Neutrophil (primary cell): ENCODE results near the gene TMEM219.

Source experiments
- H3K27ac ChIP-seq: fragments of 200-600 bp; sonication (generic); 2 replicates; pipeline ENCODE4 v1.5.1; 2016; ENCODE audit warnings: mild to moderate bottlenecking, moderate library complexity
- H3K27me3 ChIP-seq: fragments of 200-600 bp; sonication (generic); 2 replicates; pipeline ENCODE4 v1.6.0; 2016; ENCODE audit warnings: mild to moderate bottlenecking
- H3K36me3 ChIP-seq: fragments of 200-600 bp; sonication (generic); 2 replicates; pipeline ENCODE4 v1.5.1; 2017
- H3K4me1 ChIP-seq, 2 experiments: fragments of 200-600 bp in 1 of 2; sonication (generic) in 1 of 2; 1 replicate in 1 of 2; 2 replicates in 1 of 2; pipeline versions ENCODE4 v1.5.1 to v1.6.1; 2013 to 2016; ENCODE audit warnings: low read depth in 1 of 2, low read length in 1 of 2, mild to moderate bottlenecking in 1 of 2, moderate library complexity in 1 of 2; ENCODE audit not compliant: control insufficient read depth in 1 of 2, insufficient read depth in 1 of 2
- H3K4me3 ChIP-seq, 2 experiments: fragments of 200-600 bp in 1 of 2; sonication (generic) in 1 of 2; 1 replicate in 1 of 2; 2 replicates in 1 of 2; pipeline ENCODE4 v1.5.1; 2013 to 2016; ENCODE audit warnings: low read depth in 1 of 2, low read length in 1 of 2, mild to moderate bottlenecking in 1 of 2, moderate library complexity in 1 of 2
- H3K9me3 ChIP-seq: fragments of 200-600 bp; sonication (generic); 2 replicates; pipeline ENCODE4 v1.5.1; 2016
- TF ChIP-seq, protein P1 (sequence below): fragments of 200-600 bp; sonication (generic); IDR thresholded peaks from 2 replicates; pipeline ENCODE4 v1.5.1; 2016; ENCODE audit warnings: antibody characterized with exemption

TMEM219 gene, protein sequence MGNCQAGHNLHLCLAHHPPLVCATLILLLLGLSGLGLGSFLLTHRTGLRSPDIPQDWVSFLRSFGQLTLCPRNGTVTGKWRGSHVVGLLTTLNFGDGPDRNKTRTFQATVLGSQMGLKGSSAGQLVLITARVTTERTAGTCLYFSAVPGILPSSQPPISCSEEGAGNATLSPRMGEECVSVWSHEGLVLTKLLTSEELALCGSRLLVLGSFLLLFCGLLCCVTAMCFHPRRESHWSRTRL

DNA sequence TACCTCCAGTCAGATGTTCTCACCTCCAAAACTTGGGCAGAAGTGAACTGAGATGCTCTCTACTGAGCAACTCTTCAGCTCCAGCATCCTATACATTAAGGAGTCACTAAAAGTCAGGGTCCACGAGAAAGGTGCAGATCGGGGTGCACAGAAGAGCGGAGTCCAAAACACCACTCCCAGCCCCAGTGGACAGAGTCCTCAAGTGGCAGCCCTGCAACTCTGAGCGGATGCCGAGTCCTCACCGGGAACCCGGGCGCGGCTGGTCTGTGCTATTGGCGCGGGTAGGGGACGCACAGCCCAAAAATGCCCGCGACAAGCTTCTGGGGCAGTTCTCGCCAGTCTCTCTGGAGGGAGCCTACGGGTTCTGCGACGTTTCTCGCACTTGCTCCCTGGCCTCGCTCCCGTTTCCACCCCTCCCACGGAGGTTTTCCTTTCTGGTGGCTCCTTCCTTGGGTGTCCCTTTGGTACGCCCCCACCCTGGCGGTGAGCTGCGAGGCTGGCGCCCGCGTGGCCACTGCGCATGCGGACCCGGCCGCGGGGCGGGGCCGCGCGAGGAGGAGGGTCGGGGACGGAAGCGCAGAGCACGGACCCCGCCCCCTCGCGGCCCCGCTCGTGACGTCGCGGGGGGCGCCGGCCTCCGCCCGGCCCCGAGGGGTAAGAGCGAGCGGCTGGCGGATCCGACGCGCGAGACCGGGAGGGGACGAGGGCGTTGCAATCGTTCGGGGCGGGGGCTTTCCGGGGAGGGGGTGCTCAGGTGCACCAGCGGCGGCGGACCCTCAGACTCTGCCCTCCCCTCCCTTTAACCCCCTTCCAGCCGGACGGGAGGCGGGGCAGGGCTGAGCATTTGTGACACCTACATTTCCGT is at the start of gene TMEM219:
Gene TMEM219 (plus strand): TSS at position 601 of the 865 bp plus-strand sequence. CDS start 1,065 bp downstream, outside the sequence.
- H3K9me3 ChIP-seq: no peaks in the 10 kb centered on the region
- TF ChIP-seq, protein P1, sequence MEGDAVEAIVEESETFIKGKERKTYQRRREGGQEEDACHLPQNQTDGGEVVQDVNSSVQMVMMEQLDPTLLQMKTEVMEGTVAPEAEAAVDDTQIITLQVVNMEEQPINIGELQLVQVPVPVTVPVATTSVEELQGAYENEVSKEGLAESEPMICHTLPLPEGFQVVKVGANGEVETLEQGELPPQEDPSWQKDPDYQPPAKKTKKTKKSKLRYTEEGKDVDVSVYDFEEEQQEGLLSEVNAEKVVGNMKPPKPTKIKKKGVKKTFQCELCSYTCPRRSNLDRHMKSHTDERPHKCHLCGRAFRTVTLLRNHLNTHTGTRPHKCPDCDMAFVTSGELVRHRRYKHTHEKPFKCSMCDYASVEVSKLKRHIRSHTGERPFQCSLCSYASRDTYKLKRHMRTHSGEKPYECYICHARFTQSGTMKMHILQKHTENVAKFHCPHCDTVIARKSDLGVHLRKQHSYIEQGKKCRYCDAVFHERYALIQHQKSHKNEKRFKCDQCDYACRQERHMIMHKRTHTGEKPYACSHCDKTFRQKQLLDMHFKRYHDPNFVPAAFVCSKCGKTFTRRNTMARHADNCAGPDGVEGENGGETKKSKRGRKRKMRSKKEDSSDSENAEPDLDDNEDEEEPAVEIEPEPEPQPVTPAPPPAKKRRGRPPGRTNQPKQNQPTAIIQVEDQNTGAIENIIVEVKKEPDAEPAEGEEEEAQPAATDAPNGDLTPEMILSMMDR: peak; percentile 79
- peak within 1 kb of the TSS; percentile 83 for H3K27ac ChIP-seq
- H3K4me1 ChIP-seq: peaks cover 8 to 16% of the 10 kb centered on the region in 2 experiments
- peak within 1 kb of the TSS; percentile 78 for H3K4me3 ChIP-seq
- H3K27me3 ChIP-seq: no peaks in the 10 kb centered on the region
- no peaks in the 10 kb centered on the region for H3K36me3 ChIP-seq

DNA sequence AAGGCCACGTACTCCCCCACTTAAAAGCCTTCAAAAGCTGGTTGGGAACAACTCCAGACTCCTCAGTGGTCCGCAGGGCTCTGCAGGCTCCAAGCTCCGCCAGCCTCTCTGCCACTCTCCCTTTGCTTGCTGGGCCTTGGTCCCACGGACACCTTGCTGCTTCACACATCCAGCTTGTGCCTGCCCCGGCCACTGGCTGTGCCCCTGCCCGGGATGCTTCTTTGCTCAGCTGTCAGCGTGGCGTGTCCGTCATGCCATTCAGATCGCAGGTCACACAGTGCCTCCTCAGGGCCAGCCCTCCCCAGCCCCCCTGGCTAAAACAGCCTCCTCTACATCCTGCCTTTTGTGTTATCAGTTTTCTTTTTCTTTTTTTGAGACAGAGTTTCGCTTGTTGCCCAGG is 49.8 kb upstream of the TMEM219 start:
- H3K4me3 ChIP-seq: no peak overlapping the region
- H3K4me1 ChIP-seq: no peaks in the 10 kb centered on the region
- H3K27me3 ChIP-seq: no peaks in the 10 kb centered on the region
- H3K36me3 ChIP-seq: peaks cover 65% of the 10 kb centered on the region
- no peak overlapping the region for H3K27ac ChIP-seq
- TF ChIP-seq, protein P1: no peak
- no peaks in the 10 kb centered on the region for H3K9me3 ChIP-seq

DNA sequence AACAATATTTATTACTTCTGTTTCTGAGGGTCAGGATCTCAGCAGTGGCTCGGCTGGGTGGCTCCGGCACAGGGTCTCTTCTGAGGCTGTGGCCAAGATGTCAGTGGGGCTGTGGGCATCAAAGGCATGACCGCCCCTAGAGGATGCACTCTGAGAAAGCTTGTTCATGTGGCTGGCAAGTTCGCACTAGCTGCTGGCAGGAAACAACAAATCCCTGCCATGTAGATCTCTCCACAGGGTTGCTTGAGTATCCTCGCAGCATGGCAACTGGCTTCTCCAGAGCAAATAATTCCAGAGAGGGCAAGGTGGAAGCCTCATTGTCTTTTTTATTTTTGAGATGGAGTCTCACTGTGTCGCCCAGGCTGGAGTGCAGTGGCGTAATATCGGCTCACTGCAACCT is 48.4 kb upstream of the TMEM219 start:
- Histone ChIP-seq H3K4me1 (no peaks in the 10 kb centered on the region), H3K4me3 (no peak overlapping the region), H3K27ac (no peak overlapping the region), H3K9me3 (no peaks in the 10 kb centered on the region), H3K27me3 (no peaks in the 10 kb centered on the region), H3K36me3 (peaks cover 66% of the 10 kb centered on the region)
- TF ChIP-seq, protein P1: no peak

DNA sequence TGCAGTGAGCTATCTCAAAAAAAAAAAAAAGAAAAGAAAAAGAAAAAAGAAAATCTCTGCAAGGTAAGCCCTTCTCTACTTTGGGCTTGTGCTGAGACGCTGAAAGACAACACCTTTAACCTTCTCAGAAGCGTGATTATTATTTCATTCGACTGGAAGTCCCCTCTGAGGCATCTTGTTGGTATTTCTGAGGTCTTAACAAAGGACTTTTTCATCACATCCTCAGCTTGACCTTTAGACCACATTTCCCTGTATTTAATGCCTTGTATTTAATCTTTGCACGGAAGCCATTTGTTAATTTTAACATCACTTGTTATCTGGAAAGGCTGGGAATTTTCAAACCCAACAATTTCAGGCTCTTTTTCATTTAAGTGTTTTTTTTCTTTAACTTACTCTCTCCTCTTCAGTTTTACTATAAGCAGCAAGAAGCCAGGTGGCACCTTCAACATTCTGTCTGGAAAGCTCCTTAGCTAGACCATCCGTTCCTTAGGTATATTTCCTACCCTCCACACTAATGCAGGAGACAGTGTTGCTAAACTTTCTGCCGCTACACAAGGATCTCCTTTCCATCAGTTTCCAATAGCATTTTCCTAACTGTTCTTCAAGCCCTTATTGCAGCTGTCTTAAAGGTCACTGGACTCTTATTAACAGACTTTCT is 46.2 kb upstream of the TMEM219 start:
- H3K36me3 ChIP-seq: peaks cover 77% of the 10 kb centered on the region
- no peaks in the 10 kb centered on the region for H3K27me3 ChIP-seq
- TF ChIP-seq, protein P1: no peak
- no peaks in the 10 kb centered on the region for H3K9me3 ChIP-seq
- no peaks in the 10 kb centered on the region for H3K4me1 ChIP-seq
- H3K27ac ChIP-seq: no peak overlapping the region
- H3K4me3 ChIP-seq: no peak overlapping the region

DNA sequence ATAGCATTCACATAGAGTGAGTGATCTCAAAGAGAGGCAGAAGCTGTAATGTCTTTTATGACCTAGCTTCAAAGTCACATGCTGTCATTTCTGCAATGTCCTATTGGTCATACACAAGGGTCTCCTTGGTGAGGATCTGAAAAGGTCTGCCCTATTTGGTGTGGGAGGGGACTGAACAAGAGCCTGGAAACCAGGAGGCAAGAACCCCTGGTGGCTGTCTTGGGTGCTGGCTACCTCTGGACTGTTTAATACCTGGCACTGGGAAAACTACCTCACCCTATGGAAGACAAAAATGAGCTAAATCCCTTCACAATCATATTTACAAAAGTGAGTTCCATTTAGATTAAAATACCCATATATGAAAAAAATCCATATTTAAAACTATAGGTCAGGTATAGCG is 44.9 kb upstream of the TMEM219 start:
- peaks cover 78% of the 10 kb centered on the region for H3K36me3 ChIP-seq
- H3K4me1 ChIP-seq: no peaks in the 10 kb centered on the region
- H3K9me3 ChIP-seq: no peaks in the 10 kb centered on the region
- TF ChIP-seq, protein P1: no peak
- H3K27me3 ChIP-seq: no peaks in the 10 kb centered on the region
- no peak overlapping the region for H3K27ac ChIP-seq
- no peak overlapping the region for H3K4me3 ChIP-seq
